H9 (cell line): Measurements from ENCODE around the gene RAP1B. TPM values are rescaled to one million over a fixed set of nuclear protein-coding genes. Genes with fewer than 3 reads are reported as not detected.
A peak's percentile ranks its signal among the peaks of the same experiment; 100 is the strongest.

Experiments
- DNase-seq: peaks from one replicate; pipeline ENCODE4 v3.0.0-alpha.2; 2017
- H2AFZ ChIP-seq: one replicate; pipeline ENCODE4 v1.6.1; 2013; ENCODE audit warnings: mild to moderate bottlenecking, low read length, control low read depth, moderate library complexity
- H2AK5ac ChIP-seq: 2 replicates; pipeline ENCODE4 v1.6.1; 2013; ENCODE audit warnings: low read length, control low read depth, mixed read lengths; ENCODE audit not compliant: insufficient read length
- H2BK120ac ChIP-seq: one replicate; pipeline ENCODE4 v1.6.1; 2013; ENCODE audit warnings: low read depth, mild to moderate bottlenecking, low read length, control low read depth, inconsistent platforms; ENCODE audit not compliant: poor library complexity, severe bottlenecking
- H2BK12ac ChIP-seq: 2 replicates; pipeline ENCODE4 v1.6.1; 2013; ENCODE audit warnings: low read length, control low read depth, mixed read lengths, low read depth; ENCODE audit not compliant: insufficient read length
- H2BK15ac ChIP-seq: 2 replicates; pipeline ENCODE4 v1.6.1; 2013; ENCODE audit warnings: low read depth, low read length, control low read depth
- H2BK20ac ChIP-seq: one replicate; pipeline ENCODE4 v1.6.1; 2013; ENCODE audit warnings: low read depth, mild to moderate bottlenecking, low read length, control low read depth, inconsistent platforms; ENCODE audit not compliant: poor library complexity, severe bottlenecking
- H2BK5ac ChIP-seq: 2 replicates; pipeline ENCODE4 v1.6.1; 2013; ENCODE audit warnings: low read length, control low read depth, mixed read lengths; ENCODE audit not compliant: insufficient read length
- H3K14ac ChIP-seq: 2 replicates; pipeline ENCODE4 v1.6.1; 2013; ENCODE audit warnings: low read length, control low read depth; ENCODE audit not compliant: insufficient read depth
- H3K18ac ChIP-seq: 2 replicates; pipeline ENCODE4 v1.6.1; 2013; ENCODE audit warnings: low read depth, mild to moderate bottlenecking, mixed read lengths, low read length, control low read depth; ENCODE audit not compliant: insufficient read length
- H3K23ac ChIP-seq: 2 replicates; pipeline ENCODE4 v1.6.1; 2013; ENCODE audit warnings: low read length, control low read depth, mixed read lengths, low read depth; ENCODE audit not compliant: insufficient read length
- H3K23me2 ChIP-seq: 2 replicates; pipeline ENCODE4 v1.6.1; 2013; ENCODE audit warnings: low read depth, mild to moderate bottlenecking, mixed read lengths, low read length, control low read depth; ENCODE audit not compliant: insufficient read length, poor library complexity, severe bottlenecking
- H3K27ac ChIP-seq: 2 replicates; pipeline ENCODE4 v1.5.1; 2013; ENCODE audit warnings: low read length, control low read depth, mixed read lengths, low read depth; ENCODE audit not compliant: insufficient read length
- H3K27me3 ChIP-seq: 2 replicates; pipeline ENCODE4 v1.6.1; 2013; ENCODE audit warnings: low read length, control low read depth, inconsistent platforms; ENCODE audit not compliant: insufficient read depth
- H3K4ac ChIP-seq: 2 replicates; pipeline ENCODE4 v1.6.1; 2013; ENCODE audit warnings: low read depth, mild to moderate bottlenecking, control low read depth, inconsistent platforms, low read length, moderate library complexity
- H3K4me1 ChIP-seq: 2 replicates; pipeline ENCODE4 v1.6.1; 2013; ENCODE audit warnings: low read length, control low read depth, inconsistent platforms; ENCODE audit not compliant: insufficient read depth
- H3K4me2 ChIP-seq: 2 replicates; pipeline ENCODE4 v1.6.1; 2013; ENCODE audit warnings: low read length, control low read depth, mixed read lengths; ENCODE audit not compliant: insufficient read length, insufficient read depth
- H3K56ac ChIP-seq: 2 replicates; pipeline ENCODE4 v1.6.1; 2013; ENCODE audit warnings: low read depth, mild to moderate bottlenecking, mixed read lengths, low read length, control low read depth; ENCODE audit not compliant: insufficient read length
- H3K79me1 ChIP-seq: 2 replicates; pipeline ENCODE4 v1.6.1; 2013; ENCODE audit warnings: low read depth, mild to moderate bottlenecking, moderate library complexity, low read length, control low read depth, inconsistent platforms; ENCODE audit not compliant: insufficient read depth, poor library complexity, severe bottlenecking
- H3K79me2 ChIP-seq: 2 replicates; pipeline ENCODE4 v1.6.1; 2013; ENCODE audit warnings: low read length, control low read depth, inconsistent platforms; ENCODE audit not compliant: insufficient read depth
- H3K9ac ChIP-seq: 2 replicates; pipeline ENCODE4 v1.6.1; 2013; ENCODE audit warnings: low read length, control low read depth, mixed read lengths; ENCODE audit not compliant: insufficient read length; ENCODE audit errors: extremely low read depth
- H3K9me3 ChIP-seq: one replicate; pipeline ENCODE4 v1.6.1; 2013; ENCODE audit warnings: low read depth, low read length, inconsistent platforms; ENCODE audit not compliant: control insufficient read depth
- H3T11ph ChIP-seq: one replicate; pipeline ENCODE4 v1.6.1; 2013; ENCODE audit warnings: mild to moderate bottlenecking, low read length, control low read depth, inconsistent platforms
- H4K20me1 ChIP-seq: one replicate; pipeline ENCODE4 v1.6.1; 2013; ENCODE audit not compliant: control insufficient read depth, insufficient read length, insufficient read depth
- H4K5ac ChIP-seq: 2 replicates; pipeline ENCODE4 v1.6.1; 2013; ENCODE audit warnings: low read depth, mild to moderate bottlenecking, mixed read lengths, low read length, control low read depth; ENCODE audit not compliant: insufficient read length
- H4K8ac ChIP-seq: replicated peaks from 2 replicates; pipeline ENCODE4 v1.6.1; 2013; ENCODE audit warnings: low read length, control low read depth, mixed read lengths, low read depth; ENCODE audit not compliant: insufficient read length
- H4K91ac ChIP-seq: 2 replicates; pipeline ENCODE4 v1.6.1; 2013; ENCODE audit warnings: low read depth, mild to moderate bottlenecking, moderate library complexity, mixed read lengths, low read length, control low read depth; ENCODE audit not compliant: insufficient read length
- H3K27ac Mint-ChIP-seq, 3 experiments: 2 replicates in 2 of 3; 3 replicates in 1 of 3; pipeline ENCODE4 v1.8.0; 2020 to 2021; ENCODE audit warnings: mixed read lengths in 3 of 3, mild to moderate bottlenecking in 1 of 3, moderate library complexity in 1 of 3
- H3K27me3 Mint-ChIP-seq: 2 replicates; pipeline ENCODE4 v1.8.0; 2021; ENCODE audit warnings: low read depth, mild to moderate bottlenecking, moderate library complexity, mixed read lengths
- H3K36me3 Mint-ChIP-seq, 3 experiments: 2 replicates in 2 of 3; 3 replicates in 1 of 3; pipeline ENCODE4 v1.8.0; 2020 to 2021; ENCODE audit warnings: low read depth in 3 of 3, mixed read lengths in 3 of 3; ENCODE audit not compliant: insufficient read depth in 1 of 3
- H3K4me1 Mint-ChIP-seq, 2 experiments: 2 replicates each; pipeline ENCODE4 v1.8.0; 2020; ENCODE audit warnings: mixed read lengths in 2 of 2
- H3K4me3 Mint-ChIP-seq, 2 experiments: 2 replicates in 1 of 2; 3 replicates in 1 of 2; pipeline ENCODE4 v1.8.0; 2020 to 2021; ENCODE audit warnings: mild to moderate bottlenecking in 2 of 2, mixed read lengths in 2 of 2, moderate library complexity in 1 of 2
- H3K9me3 Mint-ChIP-seq, 2 experiments: 2 replicates in 1 of 2; 3 replicates in 1 of 2; pipeline ENCODE4 v1.8.0; 2020; ENCODE audit warnings: mild to moderate bottlenecking in 2 of 2, mixed read lengths in 2 of 2, moderate library complexity in 1 of 2
- CTCF ChIP-seq: fragments of 200-600 bp; sonication (generic); conservative IDR thresholded peaks from 3 replicates; pipeline ENCODE4 v1.8.0; 2021; ENCODE audit warnings: antibody characterized with exemption, mild to moderate bottlenecking
- total RNA-seq: library from RNA; stranded (reverse); gene quantifications from 2 replicates; pipeline ENCODE4 v1.2.1, GENCODE V29; 2021

RAP1B gene
- total RNA-seq, 1 experiment from 2014 or later: 97.7 TPM

GRCh38 chr12:68623059-68623458, 12.4 kb downstream of the RAP1B start:
- H4K20me1 ChIP-seq: no peaks in the 10 kb centered on the region
- H3K23me2 ChIP-seq: no peaks in the 10 kb centered on the region
- H2BK12ac ChIP-seq: no peak overlapping the region
- no peak overlapping the region for H2BK20ac ChIP-seq
- H4K8ac ChIP-seq: no peak overlapping the region
- H3K79me1 ChIP-seq: peaks cover 15% of the 10 kb centered on the region
- H2BK5ac ChIP-seq: no peak overlapping the region
- H3K27ac ChIP-seq: no peak overlapping the region
- H2BK120ac ChIP-seq: no peak overlapping the region
- H2AK5ac ChIP-seq: no peak overlapping the region
- no peaks in the 10 kb centered on the region for H3K4me1 ChIP-seq
- Mint-ChIP-seq H3K4me3 (no peak overlapping the region), H3K36me3 (peaks cover 27 to 37% (median 33%) of the 10 kb centered on the region in 3 experiments), H3K9me3 (peaks cover 9 to 11% of the 10 kb centered on the region in 2 experiments; a peak in 4 of 5 replicates), H3K27ac (peak overlapping the region in 1 of 3 experiments; percentile 75; a peak in 3 of 7 replicates), H3K4me1 (peaks cover 32 to 37% of the 10 kb centered on the region in 2 experiments), H3K27me3 (no peaks in the 10 kb centered on the region)
- no peak overlapping the region for H3K14ac ChIP-seq
- no peak for DNase-seq
- no peaks in the 10 kb centered on the region for H3K9me3 ChIP-seq
- H3K9ac ChIP-seq: no peak overlapping the region
- no peaks in the 10 kb centered on the region for H3K27me3 ChIP-seq
- TF ChIP-seq CTCF: no peak
- no peak overlapping the region for H3K4ac ChIP-seq
- H2AFZ ChIP-seq: no peak overlapping the region
- H3K4me2 ChIP-seq: no peak overlapping the region
- H3K79me2 ChIP-seq: peaks cover 25% of the 10 kb centered on the region; the same call in 1 of the 2 replicates
- H3K18ac ChIP-seq: no peak overlapping the region
- H3K56ac ChIP-seq: no peak overlapping the region
- no peak overlapping the region for H4K5ac ChIP-seq
- H3K23ac ChIP-seq: no peak overlapping the region
- no peak overlapping the region for H3T11ph ChIP-seq
- H4K91ac ChIP-seq: no peak overlapping the region
- H2BK15ac ChIP-seq: no peak overlapping the region
